GM18909 (cell line): Measurements from ENCODE around the gene ARHGAP25.

Experiments used
- ATAC-seq: cut with Tn5 transposase; IDR thresholded peaks from one replicate; pipeline ENCODE4 v1.9.1; 2021; ENCODE audit warnings: mild to moderate bottlenecking; ENCODE audit not compliant: unreplicated experiment, poor library complexity

ARHGAP25 gene

GRCh38 chr2:68741238-68741637, 6.6 kb downstream of the ARHGAP25 start:
- ATAC-seq, result no peak

GRCh38 chr2:68741805-68742306, 7.2 kb downstream of the ARHGAP25 start:
- no peak for ATAC-seq

- no peak for ATAC-seq
Observed at GRCh38 chr2:68742626-68743415, 8.2 kb downstream of the ARHGAP25 start.

- no peak for ATAC-seq
Observed at GRCh38 chr2:68743531-68743930, 8.9 kb downstream of the ARHGAP25 start.

GRCh38 chr2:68744366-68744912, 9.8 kb downstream of the ARHGAP25 start:
- ATAC-seq, result no peak

GRCh38 chr2:68745006-68745405, 10.4 kb downstream of the ARHGAP25 start:
- ATAC-seq, result no peak

- ATAC-seq, result no peak
Observed at GRCh38 chr2:68746408-68746807, 11.8 kb downstream of the ARHGAP25 start.

- no peak for ATAC-seq
Observed at GRCh38 chr2:68747413-68747812, 12.8 kb downstream of the ARHGAP25 start.

- ATAC-seq, result no peak
Observed at GRCh38 chr2:68747900-68748299, 13.3 kb downstream of the ARHGAP25 start.

- no peak for ATAC-seq
Observed at GRCh38 chr2:68748568-68748967, 14.0 kb downstream of the ARHGAP25 start.

GRCh38 chr2:68749345-68749744, 14.7 kb downstream of the ARHGAP25 start:
- no peak for ATAC-seq

- no peak for ATAC-seq
Observed at GRCh38 chr2:68750592-68751396, 16.2 kb downstream of the ARHGAP25 start.

- peak; percentile 95 for ATAC-seq
Observed at GRCh38 chr2:68751397-68752339, 17.1 kb downstream of the ARHGAP25 start.

GRCh38 chr2:68753318-68753717, 18.7 kb downstream of the ARHGAP25 start:
- no peak for ATAC-seq

- no peak for ATAC-seq
Observed at GRCh38 chr2:68755071-68755470, 20.5 kb downstream of the ARHGAP25 start.

GRCh38 chr2:68756178-68756577, 21.6 kb downstream of the ARHGAP25 start:
- no peak for ATAC-seq

- ATAC-seq, result no peak
Observed at GRCh38 chr2:68757081-68757480, 22.5 kb downstream of the ARHGAP25 start.

- ATAC-seq, result no peak
Observed at GRCh38 chr2:68762100-68762499, 27.5 kb downstream of the ARHGAP25 start.

- peak; percentile 51 for ATAC-seq
Observed at GRCh38 chr2:68762665-68763064, 28.1 kb downstream of the ARHGAP25 start.
